ENCODE data around the gene ANKRD12.

GRCh38 chr18:9191658-9192256 lies 55.2 kb downstream of the ANKRD12 start:
- no peak for TF ChIP-seq CTCF (IDR thresholded peaks at IDR 0.05)
- no peak for TF ChIP-seq EP300 (IDR thresholded peaks at IDR 0.05)
- TF ChIP-seq POLR2A (IDR thresholded peaks at IDR 0.05) = no peak
